ENCODE results near the gene HOXC11.

Gene HOXC11

GRCh38 chr12:53987787-53988230 is 14.9 kb downstream of the HOXC11 start:
- no peak for DNase-seq

GRCh38 chr12:53988541-53989226 is 15.8 kb downstream of the HOXC11 start:
- DNase-seq, result no peak

GRCh38 chr12:53989227-53990113 is 16.5 kb downstream of the HOXC11 start:
- DNase-seq, result peak; percentile 16

GRCh38 chr12:53990311-53991076 is 17.6 kb downstream of the HOXC11 start:
- DNase-seq, result no peak

GRCh38 chr12:53991077-53991460 is 18.1 kb downstream of the HOXC11 start:
- no peak for DNase-seq

- DNase-seq, result no peak
Observed at GRCh38 chr12:53992377-53992889, 19.5 kb downstream of the HOXC11 start.

- DNase-seq, result no peak
Observed at GRCh38 chr12:53993162-53994008, 20.5 kb downstream of the HOXC11 start.

- no peak for DNase-seq
Observed at GRCh38 chr12:53994009-53994263, 21.0 kb downstream of the HOXC11 start.

GRCh38 chr12:53994264-53995001 is 21.5 kb downstream of the HOXC11 start:
- DNase-seq, result no peak

GRCh38 chr12:53995002-53995377 is 22.1 kb downstream of the HOXC11 start:
- no peak for DNase-seq

GRCh38 chr12:53995378-53996239 is 22.7 kb downstream of the HOXC11 start:
- DNase-seq, result no peak

- DNase-seq, result no peak
Observed at GRCh38 chr12:53996240-53997203, 23.6 kb downstream of the HOXC11 start.

GRCh38 chr12:53997204-53998109 is 24.5 kb downstream of the HOXC11 start:
- no peak for DNase-seq

- no peak for DNase-seq
Observed at GRCh38 chr12:53998110-53998899, 25.4 kb downstream of the HOXC11 start.

GRCh38 chr12:53998900-53999236 is 25.9 kb downstream of the HOXC11 start:
- no peak for DNase-seq

GRCh38 chr12:53999559-54000115 is 26.7 kb downstream of the HOXC11 start:
- no peak for DNase-seq
